Neural cell (in vitro differentiated cells): ENCODE results near the gene OXSR1. TPM values are rescaled to one million over a fixed set of nuclear protein-coding genes. Genes with fewer than 3 reads are reported as not detected.

ENCODE experiments used
- H2AFZ ChIP-seq: fragments of 200-600, 300-800 bp; sonication (generic), shearing (Covaris generic); 2 replicates; pipeline ENCODE4 v1.6.0; 2014; ENCODE audit warnings: low read depth, mild to moderate bottlenecking, antibody characterized with exemption, low read length, moderate library complexity
- H3F3A ChIP-seq: fragments of 200-600 bp; shearing (Covaris generic); 2 replicates; pipeline ENCODE4 v1.6.1; 2016; ENCODE audit warnings: mild to moderate bottlenecking, moderate library complexity, mixed read lengths, antibody characterized with exemption, low read length; ENCODE audit not compliant: insufficient read depth, poor library complexity, severe bottlenecking
- H3K27ac ChIP-seq: fragments of 200-600, 300-800 bp; sonication (generic), shearing (Covaris generic); 2 replicates; pipeline ENCODE4 v1.5.1; 2014; ENCODE audit warnings: mild to moderate bottlenecking, low read length, moderate library complexity
- H3K27me3 ChIP-seq: fragments of 300-800, 200-600 bp; sonication (generic), shearing (Covaris generic); 2 replicates; pipeline ENCODE4 v1.6.0; 2014; ENCODE audit warnings: mild to moderate bottlenecking, low read depth, low read length, moderate library complexity; ENCODE audit not compliant: insufficient read depth
- H3K36me3 ChIP-seq: fragments of 300-800, 200-600 bp; sonication (generic), shearing (Covaris generic); 2 replicates; pipeline ENCODE4 v1.5.1; 2014; ENCODE audit warnings: mild to moderate bottlenecking, antibody characterized with exemption, low read length, moderate library complexity; ENCODE audit not compliant: insufficient read depth
- H3K4me2 ChIP-seq: fragments of 300-800, 200-600 bp; sonication (generic), shearing (Covaris generic); 2 replicates; pipeline ENCODE4 v1.6.0; 2014; ENCODE audit warnings: mild to moderate bottlenecking, low read length
- H3K4me3 ChIP-seq: fragments of 300-800, 200-600 bp; sonication (generic), shearing (Covaris generic); 2 replicates; pipeline ENCODE4 v1.5.1; 2014; ENCODE audit warnings: mild to moderate bottlenecking, low read length, moderate library complexity
- H3K79me2 ChIP-seq: fragments of 200-600 bp; shearing (Covaris generic); replicated peaks from 2 replicates; pipeline ENCODE4 v1.6.0; 2014; ENCODE audit warnings: mild to moderate bottlenecking, low read length, moderate library complexity; ENCODE audit not compliant: insufficient read depth
- H3K9ac ChIP-seq: fragments of 300-800, 200-600 bp; sonication (generic), shearing (Covaris generic); 2 replicates; pipeline ENCODE4 v1.6.1; 2016; ENCODE audit warnings: mild to moderate bottlenecking, low read length, mixed read lengths
- H3K9me2 ChIP-seq: fragments of 200-600 bp; shearing (Covaris generic); 2 replicates; pipeline ENCODE4 v1.6.1; 2016; ENCODE audit warnings: mild to moderate bottlenecking, low read length, mixed read lengths; ENCODE audit not compliant: insufficient read depth
- H3K9me3 ChIP-seq: fragments of 200-600, 300-800 bp; sonication (generic), shearing (Covaris generic); 2 replicates; pipeline ENCODE4 v1.6.1; 2016; ENCODE audit warnings: mild to moderate bottlenecking, mixed run types, low read length, moderate library complexity, mixed read lengths
- H4K20me1 ChIP-seq: fragments of 200-600 bp; shearing (Covaris generic); 2 replicates; pipeline ENCODE4 v1.6.1; 2016; ENCODE audit warnings: mild to moderate bottlenecking, mixed run types; ENCODE audit not compliant: insufficient read depth
- CTCF ChIP-seq: fragments of 450-650 bp; IDR thresholded peaks from 2 replicates; pipeline ENCODE4 v1.5.1; 2014; ENCODE audit warnings: antibody characterized with exemption, mild to moderate bottlenecking, moderate library complexity; ENCODE audit not compliant: poor library complexity, severe bottlenecking
- EP300 ChIP-seq: fragments of 450-650 bp; conservative IDR thresholded peaks from 2 replicates; pipeline ENCODE4 v1.6.1; 2014; ENCODE audit warnings: antibody characterized with exemption, mild to moderate bottlenecking, moderate library complexity; ENCODE audit not compliant: poor library complexity, severe bottlenecking
- EZH2 ChIP-seq: fragments of 200-600, 300-800 bp; shearing (Covaris generic), sonication (generic); IDR thresholded peaks from 2 replicates; pipeline ENCODE4 v1.6.1; 2014; ENCODE audit warnings: antibody characterized with exemption, low read length, borderline replicate concordance, mild to moderate bottlenecking; ENCODE audit not compliant: insufficient read depth, poor library complexity, severe bottlenecking
- MXI1 ChIP-seq: fragments of 450-650 bp; conservative IDR thresholded peaks from 2 replicates; pipeline ENCODE4 v1.6.1; 2014; ENCODE audit warnings: antibody characterized with exemption, mild to moderate bottlenecking; ENCODE audit not compliant: poor library complexity, severe bottlenecking
- POLR2AphosphoS5 ChIP-seq: IDR thresholded peaks from 2 replicates; pipeline ENCODE4 v1.6.1; 2012
- RAD21 ChIP-seq: fragments of 450-650 bp; conservative IDR thresholded peaks from 2 replicates; pipeline ENCODE4 v1.6.1; 2014; ENCODE audit warnings: antibody characterized with exemption, mild to moderate bottlenecking, moderate library complexity
- REST ChIP-seq: IDR thresholded peaks from 2 replicates; pipeline ENCODE4 v1.6.1; 2012; ENCODE audit warnings: borderline replicate concordance
- SMC3 ChIP-seq: fragments of 450-650 bp; conservative IDR thresholded peaks from 2 replicates; pipeline ENCODE4 v1.6.1; 2014; ENCODE audit warnings: antibody characterized with exemption, mild to moderate bottlenecking, moderate library complexity; ENCODE audit not compliant: poor library complexity
- TAF1 ChIP-seq: IDR thresholded peaks from 2 replicates; pipeline ENCODE4 v1.6.1; 2012; ENCODE audit warnings: low read depth
- polyA minus RNA-seq: library from RNA; depleted of rRNA, polyadenylated mRNA; stranded (reverse); fragments of >200 nt; gene quantifications from 2 replicates; pipeline ENCODE4 v1.2.3, GENCODE V29; 2014
- polyA plus RNA-seq: library from polyadenylated mRNA; depleted of rRNA; stranded (reverse); fragments of >200 nt; gene quantifications from 2 replicates; pipeline ENCODE4 v1.2.3, GENCODE V29; 2014

Gene OXSR1
- polyA plus RNA-seq (49.9 and 50.8 TPM in 2 replicates), polyA minus RNA-seq (74.7 and 80.3 TPM in 2 replicates)

- peak within 1 kb of the TSS; percentile 43 for H3K4me2 ChIP-seq
- H3K27me3 ChIP-seq = no peaks in the 10 kb centered on the region
- H3K9ac ChIP-seq = peak within 1 kb of the TSS; percentile 87
- no peaks in the 10 kb centered on the region for H3K9me3 ChIP-seq
- H3F3A ChIP-seq = no peaks in the 10 kb centered on the region
- peak within 1 kb of the TSS; percentile 98 for H3K4me3 ChIP-seq
- H3K36me3 ChIP-seq = no peaks in the 10 kb centered on the region
- H3K27ac ChIP-seq = peak within 1 kb of the TSS; percentile 97
- H2AFZ ChIP-seq = peak within 1 kb of the TSS; percentile 85
- peaks cover 33% of the 10 kb centered on the region for H3K79me2 ChIP-seq
- no peaks in the 10 kb centered on the region for H4K20me1 ChIP-seq
- peak; percentile 74 for TF ChIP-seq TAF1
- peak; percentile 80 for TF ChIP-seq REST
- peak; percentile 43 for TF ChIP-seq EP300
- no peak for TF ChIP-seq EZH2
- peak; percentile 39 for TF ChIP-seq SMC3
- peak; percentile 95 for TF ChIP-seq POLR2AphosphoS5
- TF ChIP-seq CTCF = no peak
- TF ChIP-seq RAD21 = peak; percentile 15
- TF ChIP-seq MXI1 = peak; percentile 78
- H3K9me2 ChIP-seq = no peaks in the 10 kb centered on the region
Observed at GRCh38 chr3:38164952-38165721, at the start of gene OXSR1. Gene OXSR1, plus strand, starts transcription at chr3:38165537. Its CDS starts 340 bp downstream, at chr3:38165877.

GRCh38 chr3:38115645-38116427 lies 49.5 kb upstream of the OXSR1 start:
- Histone ChIP-seq H3K36me3 (no peaks in the 10 kb centered on the region), H3K4me2 (no peak overlapping the region), H3K9me2 (no peaks in the 10 kb centered on the region), H3K27me3 (no peaks in the 10 kb centered on the region), H3K79me2 (no peaks in the 10 kb centered on the region), H4K20me1 (no peaks in the 10 kb centered on the region), H3K27ac (no peak overlapping the region), H3F3A (no peaks in the 10 kb centered on the region), H3K9me3 (no peaks in the 10 kb centered on the region), H3K9ac (no peak overlapping the region), H2AFZ (no peak overlapping the region), H3K4me3 (no peak overlapping the region)
- TF ChIP-seq EZH2 = no peak
- no peak for TF ChIP-seq REST
